Fibroblast of peridontal ligament (primary cell): ENCODE data around the gene ARHGDIB.

ENCODE experiments used
- DNase-seq: peaks from one replicate; pipeline ENCODE4 v3.0.0-alpha.2; 2010; ENCODE audit errors: extremely low read depth

The ARHGDIB gene

GRCh38 chr12:14930299-14930698 is 31.1 kb downstream of the ARHGDIB start:
- no peak for DNase-seq

- no peak for DNase-seq
These were observed 32.5 kb downstream of the ARHGDIB start for GRCh38 chr12:14928931-14929330.

- DNase-seq = no peak
These were observed 34.1 kb downstream of the ARHGDIB start for GRCh38 chr12:14927267-14927666.

GRCh38 chr12:14924541-14924940 is 36.9 kb downstream of the ARHGDIB start:
- no peak for DNase-seq

- no peak for DNase-seq
These were observed 37.5 kb downstream of the ARHGDIB start for GRCh38 chr12:14923944-14924343.

GRCh38 chr12:14921218-14921617 is 40.2 kb downstream of the ARHGDIB start:
- no peak for DNase-seq

GRCh38 chr12:14920475-14921126 is 40.8 kb downstream of the ARHGDIB start:
- no peak for DNase-seq

- no peak for DNase-seq
These were observed 41.9 kb downstream of the ARHGDIB start for GRCh38 chr12:14919455-14919854.

- DNase-seq = no peak
These were observed 45.7 kb downstream of the ARHGDIB start for GRCh38 chr12:14915736-14916135.

- DNase-seq = no peak
These were observed 48.0 kb downstream of the ARHGDIB start for GRCh38 chr12:14913381-14913781.

- no peak for DNase-seq
These were observed 50.3 kb downstream of the ARHGDIB start for GRCh38 chr12:14911131-14911530.

GRCh38 chr12:14910090-14910915 is 51.1 kb downstream of the ARHGDIB start:
- DNase-seq = no peak

GRCh38 chr12:14907953-14908352 is 53.4 kb downstream of the ARHGDIB start:
- DNase-seq = no peak

GRCh38 chr12:14906114-14906513 is 55.3 kb downstream of the ARHGDIB start:
- no peak for DNase-seq

- DNase-seq = no peak
These were observed 56.0 kb downstream of the ARHGDIB start for GRCh38 chr12:14905269-14906004.

GRCh38 chr12:14904854-14905253 is 56.5 kb downstream of the ARHGDIB start:
- no peak for DNase-seq

- no peak for DNase-seq
These were observed 57.9 kb downstream of the ARHGDIB start for GRCh38 chr12:14903386-14904098.

GRCh38 chr12:14902465-14902864 is 58.9 kb downstream of the ARHGDIB start:
- peak; percentile 13 for DNase-seq

- no peak for DNase-seq
These were observed 60.2 kb downstream of the ARHGDIB start for GRCh38 chr12:14901228-14901562.

- no peak for DNase-seq
These were observed 60.7 kb downstream of the ARHGDIB start for GRCh38 chr12:14900521-14901227.

GRCh38 chr12:14896521-14897169 is 64.8 kb downstream of the ARHGDIB start:
- DNase-seq = peak; percentile 73
